KG1 (cell line): ENCODE measurements around the gene RMDN3.

ENCODE experiments used
- DNase-seq: peaks from one replicate; lab custom pipeline; 2025; lab: John Stamatoyannopoulos, UW

RMDN3 gene

GRCh38 chr15:40754883-40755811 is at the start of gene RMDN3:
TSS of gene RMDN3 (minus strand) at chr15:40755254. CDS start at chr15:40754783, 471 bp downstream.
- DNase-seq: peak; percentile 86

GRCh38 chr15:40803688-40804087 is 48.6 kb upstream of the RMDN3 start:
- no peak for DNase-seq

- no peak for DNase-seq
These were observed 48.0 kb upstream of the RMDN3 start for GRCh38 chr15:40803076-40803475.

GRCh38 chr15:40799523-40799922 is 44.5 kb upstream of the RMDN3 start:
- DNase-seq: no peak

GRCh38 chr15:40796512-40796911 is 41.5 kb upstream of the RMDN3 start:
- no peak for DNase-seq

GRCh38 chr15:40796041-40796440 is 41.0 kb upstream of the RMDN3 start:
- DNase-seq: no peak

- no peak for DNase-seq
These were observed 38.3 kb upstream of the RMDN3 start for GRCh38 chr15:40793216-40793989.

- no peak for DNase-seq
These were observed 37.3 kb upstream of the RMDN3 start for GRCh38 chr15:40792394-40792793.

GRCh38 chr15:40790718-40791117 is 35.7 kb upstream of the RMDN3 start:
- DNase-seq: no peak

- DNase-seq: no peak
These were observed 34.9 kb upstream of the RMDN3 start for GRCh38 chr15:40789999-40790398.

GRCh38 chr15:40789119-40789518 is 34.1 kb upstream of the RMDN3 start:
- no peak for DNase-seq

GRCh38 chr15:40787991-40788390 is 32.9 kb upstream of the RMDN3 start:
- no peak for DNase-seq

GRCh38 chr15:40787344-40787841 is 32.3 kb upstream of the RMDN3 start:
- DNase-seq: no peak

GRCh38 chr15:40785814-40786213 is 30.8 kb upstream of the RMDN3 start:
- no peak for DNase-seq

GRCh38 chr15:40785164-40785563 is 30.1 kb upstream of the RMDN3 start:
- no peak for DNase-seq

GRCh38 chr15:40782609-40783227 is 27.7 kb upstream of the RMDN3 start:
- peak; percentile 12 for DNase-seq

- DNase-seq: no peak
These were observed 21.6 kb upstream of the RMDN3 start for GRCh38 chr15:40776537-40777141.

- no peak for DNase-seq
These were observed 20.9 kb upstream of the RMDN3 start for GRCh38 chr15:40775740-40776536.

- no peak for DNase-seq
These were observed 20.0 kb upstream of the RMDN3 start for GRCh38 chr15:40775007-40775406.

GRCh38 chr15:40773902-40774301 is 18.8 kb upstream of the RMDN3 start:
- no peak for DNase-seq

- no peak for DNase-seq
These were observed 18.4 kb upstream of the RMDN3 start for GRCh38 chr15:40773496-40773895.
